Stimulated activated CD4-positive, alpha-beta T cell treated with anti-CD3 and anti-CD28 coated beads, Interleukin-15, amount 100 ng/mL, for 1 hour (primary cell): ENCODE results near the gene PCDHA1.
"Not testable (repeated sequence)": the region's sequence is repeated elsewhere in the genome, so short reads cannot be mapped to it uniquely, and the experiment has no call there.

Experiments
- DNase-seq, 2 donors: peaks; one replicate each; pipeline ENCODE4 v3.0.0-alpha.2; 2020; ENCODE audit warnings: low read depth in 1 of 2, low spot score in 1 of 2

PCDHA1 gene

GRCh38 chr5:140808241-140808888 is 22.4 kb downstream of the PCDHA1 start:
- not testable (repeated sequence) for DNase-seq

GRCh38 chr5:140808889-140809291 is 22.9 kb downstream of the PCDHA1 start:
- no peak for DNase-seq

GRCh38 chr5:140821375-140822280 is 35.7 kb downstream of the PCDHA1 start, which contains the start of gene PCDHA5:
Gene PCDHA5 (plus strand): TSS chr5:140821613.
- DNase-seq: no peak

GRCh38 chr5:140822281-140822629 is 36.3 kb downstream of the PCDHA1 start:
- no peak for DNase-seq

- not testable (repeated sequence) for DNase-seq
These were observed 37.0 kb downstream of the PCDHA1 start for GRCh38 chr5:140822969-140823368.

- no peak for DNase-seq
These were observed 37.5 kb downstream of the PCDHA1 start for GRCh38 chr5:140823475-140823874.

- DNase-seq: no peak
These were observed 41.9 kb downstream of the PCDHA1 start, which contains the start of gene PCDHA6 for GRCh38 chr5:140827704-140828361. Gene PCDHA6 (plus strand): TSS chr5:140827960. CDS start chr5:140828092, 132 bp downstream.

- DNase-seq: no peak
These were observed 42.4 kb downstream of the PCDHA1 start for GRCh38 chr5:140828362-140828737.

- not testable (repeated sequence) for DNase-seq
These were observed 43.9 kb downstream of the PCDHA1 start for GRCh38 chr5:140829511-140830501.

- no peak for DNase-seq
These were observed 48.1 kb downstream of the PCDHA1 start, which contains the start of gene PCDHA7 for GRCh38 chr5:140833993-140834392. Gene PCDHA7 (plus strand): TSS chr5:140834269. CDS start chr5:140834384, 115 bp downstream.

GRCh38 chr5:140834439-140835008 is 48.6 kb downstream of the PCDHA1 start:
- DNase-seq: not testable (repeated sequence)

- no peak for DNase-seq
These were observed 49.9 kb downstream of the PCDHA1 start for GRCh38 chr5:140835622-140836510.

GRCh38 chr5:140840978-140841962 is 55.3 kb downstream of the PCDHA1 start, which contains the start of gene PCDHA8:
Gene PCDHA8 (plus strand): TSS chr5:140841187. CDS start chr5:140841322, 135 bp downstream.
- no peak for DNase-seq

GRCh38 chr5:140842798-140843733 is 57.1 kb downstream of the PCDHA1 start:
- DNase-seq: no peak

GRCh38 chr5:140848139-140849102 is 62.5 kb downstream of the PCDHA1 start, which contains the start of gene PCDHA9:
Gene PCDHA9 (plus strand): TSS chr5:140848382. CDS start chr5:140848496, 114 bp downstream.
- not testable (repeated sequence) for DNase-seq
